Ishikawa (cell line): ENCODE data around the gene THOC7.

Experiments used
- CREB1 ChIP-seq: IDR thresholded peaks from 2 replicates; pipeline ENCODE4 v1.6.1; 2012; ENCODE audit warnings: low read depth
- EP300 ChIP-seq: IDR thresholded peaks from 2 replicates; pipeline ENCODE4 v1.6.1; 2012; ENCODE audit warnings: borderline replicate concordance
- FOXM1 ChIP-seq: IDR thresholded peaks from 2 replicates; pipeline ENCODE4 v1.6.1; 2012; ENCODE audit warnings: low read depth, borderline replicate concordance
- RAD21 ChIP-seq: IDR thresholded peaks from 2 replicates; pipeline ENCODE4 v1.6.1; 2012; ENCODE audit warnings: low read depth
- REST ChIP-seq: IDR thresholded peaks from 2 replicates; pipeline ENCODE4 v1.6.1; 2012; ENCODE audit warnings: low read depth, mild to moderate bottlenecking
- TAF1 ChIP-seq: IDR thresholded peaks from 2 replicates; pipeline ENCODE4 v1.6.1; 2012; ENCODE audit warnings: low read depth, mild to moderate bottlenecking
- TEAD4 ChIP-seq: IDR thresholded peaks from 2 replicates; pipeline ENCODE4 v1.6.1; 2012
- USF1 ChIP-seq: IDR thresholded peaks from 2 replicates; pipeline ENCODE4 v1.6.1; 2012
- YY1 ChIP-seq: IDR thresholded peaks from 2 replicates; pipeline ENCODE4 v1.6.1; 2012; ENCODE audit warnings: low read depth
- TF ChIP-seq, protein P1 (sequence below): IDR thresholded peaks from 2 replicates; pipeline ENCODE4 v1.6.1; 2012

- TF ChIP-seq TAF1 (no peak), YY1 (no peak), RAD21 (no peak), EP300 (no peak), REST (no peak), USF1 (no peak), CREB1 (no peak), FOXM1 (no peak), TEAD4 (no peak)
- TF ChIP-seq, protein P1, sequence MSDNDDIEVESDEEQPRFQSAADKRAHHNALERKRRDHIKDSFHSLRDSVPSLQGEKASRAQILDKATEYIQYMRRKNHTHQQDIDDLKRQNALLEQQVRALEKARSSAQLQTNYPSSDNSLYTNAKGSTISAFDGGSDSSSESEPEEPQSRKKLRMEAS: no peak
Observed at GRCh38 chr3:63900459-63900858, 36.9 kb upstream of the THOC7 start.
